HL-60 (cell line): ENCODE data around the gene ETFA.
"Not testable (repeated sequence)": the region's sequence is repeated elsewhere in the genome, so short reads cannot be mapped to it uniquely, and the experiment has no call there.

Experiments used
- DNase-seq, 2 experiments: peaks; one replicate each; pipeline ENCODE4 v3.0.0-alpha.2; 2010 to 2020; ENCODE audit warnings: low read depth in 1 of 2, low spot score in 1 of 2
- H3K27ac ChIP-seq: fragments of 250-450 bp; sonication (Bioruptor Pico); replicated peaks from 2 replicates; pipeline ENCODE4 v1.5.1; 2020; ENCODE audit warnings: mild to moderate bottlenecking, moderate library complexity
- H3K27me3 ChIP-seq: fragments of 250-450 bp; sonication (Bioruptor Pico); 2 replicates; pipeline ENCODE4 v1.5.1; 2021; ENCODE audit warnings: mild to moderate bottlenecking, moderate library complexity; ENCODE audit not compliant: insufficient read depth, poor library complexity, severe bottlenecking
- H3K4me3 ChIP-seq: replicated peaks from 2 replicates; pipeline ENCODE4 v1.5.1; 2011; ENCODE audit warnings: mild to moderate bottlenecking, control low read depth, low read length; ENCODE audit not compliant: insufficient read depth
- GABPA ChIP-seq: IDR thresholded peaks from 2 replicates; pipeline ENCODE4 v1.6.1; 2012; ENCODE audit warnings: low read depth
- POLR2AphosphoS5 ChIP-seq: IDR thresholded peaks from 2 replicates; pipeline ENCODE4 v1.6.1; 2012; ENCODE audit warnings: low read depth
- SPI1 ChIP-seq: IDR thresholded peaks from 2 replicates; pipeline ENCODE4 v1.6.1; 2012; ENCODE audit warnings: low read depth, mild to moderate bottlenecking, borderline replicate concordance
- TF ChIP-seq, protein P1 (sequence below): IDR thresholded peaks from 2 replicates; pipeline ENCODE4 v1.6.1; 2012; ENCODE audit warnings: low read depth; ENCODE audit not compliant: insufficient replicate concordance
- TF ChIP-seq, protein P2 (sequence below): IDR thresholded peaks from one replicate; pipeline ENCODE4 v1.5.1; 2011; ENCODE audit warnings: low read length, control low read depth, inconsistent platforms; ENCODE audit not compliant: insufficient read depth

The ETFA gene

DNA sequence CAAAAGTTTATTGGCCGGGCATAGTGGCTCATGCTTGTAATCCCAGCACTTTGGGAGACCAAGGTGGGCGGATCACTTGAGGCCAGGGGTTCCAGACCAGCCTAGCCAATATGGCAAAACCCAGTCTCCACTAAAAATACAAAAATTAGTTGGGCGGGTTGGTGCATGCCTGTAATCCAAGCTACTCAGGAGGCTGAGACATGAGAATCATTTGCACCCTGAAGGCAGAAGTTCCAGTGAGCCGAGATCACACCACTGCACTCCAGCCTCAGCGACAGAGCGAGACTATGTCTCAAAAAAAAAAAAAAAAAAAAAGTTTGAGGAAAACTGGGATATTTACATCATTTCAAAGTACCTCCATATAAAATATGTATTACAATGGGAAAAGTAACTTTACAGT, 40.4 kb downstream of the ETFA start:
- no peak overlapping the region for H3K4me3 ChIP-seq
- TF ChIP-seq GABPA (no peak), SPI1 (no peak), POLR2AphosphoS5 (no peak)
- TF ChIP-seq, protein P1, sequence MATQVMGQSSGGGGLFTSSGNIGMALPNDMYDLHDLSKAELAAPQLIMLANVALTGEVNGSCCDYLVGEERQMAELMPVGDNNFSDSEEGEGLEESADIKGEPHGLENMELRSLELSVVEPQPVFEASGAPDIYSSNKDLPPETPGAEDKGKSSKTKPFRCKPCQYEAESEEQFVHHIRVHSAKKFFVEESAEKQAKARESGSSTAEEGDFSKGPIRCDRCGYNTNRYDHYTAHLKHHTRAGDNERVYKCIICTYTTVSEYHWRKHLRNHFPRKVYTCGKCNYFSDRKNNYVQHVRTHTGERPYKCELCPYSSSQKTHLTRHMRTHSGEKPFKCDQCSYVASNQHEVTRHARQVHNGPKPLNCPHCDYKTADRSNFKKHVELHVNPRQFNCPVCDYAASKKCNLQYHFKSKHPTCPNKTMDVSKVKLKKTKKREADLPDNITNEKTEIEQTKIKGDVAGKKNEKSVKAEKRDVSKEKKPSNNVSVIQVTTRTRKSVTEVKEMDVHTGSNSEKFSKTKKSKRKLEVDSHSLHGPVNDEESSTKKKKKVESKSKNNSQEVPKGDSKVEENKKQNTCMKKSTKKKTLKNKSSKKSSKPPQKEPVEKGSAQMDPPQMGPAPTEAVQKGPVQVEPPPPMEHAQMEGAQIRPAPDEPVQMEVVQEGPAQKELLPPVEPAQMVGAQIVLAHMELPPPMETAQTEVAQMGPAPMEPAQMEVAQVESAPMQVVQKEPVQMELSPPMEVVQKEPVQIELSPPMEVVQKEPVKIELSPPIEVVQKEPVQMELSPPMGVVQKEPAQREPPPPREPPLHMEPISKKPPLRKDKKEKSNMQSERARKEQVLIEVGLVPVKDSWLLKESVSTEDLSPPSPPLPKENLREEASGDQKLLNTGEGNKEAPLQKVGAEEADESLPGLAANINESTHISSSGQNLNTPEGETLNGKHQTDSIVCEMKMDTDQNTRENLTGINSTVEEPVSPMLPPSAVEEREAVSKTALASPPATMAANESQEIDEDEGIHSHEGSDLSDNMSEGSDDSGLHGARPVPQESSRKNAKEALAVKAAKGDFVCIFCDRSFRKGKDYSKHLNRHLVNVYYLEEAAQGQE = no peak
- TF ChIP-seq, protein P2, sequence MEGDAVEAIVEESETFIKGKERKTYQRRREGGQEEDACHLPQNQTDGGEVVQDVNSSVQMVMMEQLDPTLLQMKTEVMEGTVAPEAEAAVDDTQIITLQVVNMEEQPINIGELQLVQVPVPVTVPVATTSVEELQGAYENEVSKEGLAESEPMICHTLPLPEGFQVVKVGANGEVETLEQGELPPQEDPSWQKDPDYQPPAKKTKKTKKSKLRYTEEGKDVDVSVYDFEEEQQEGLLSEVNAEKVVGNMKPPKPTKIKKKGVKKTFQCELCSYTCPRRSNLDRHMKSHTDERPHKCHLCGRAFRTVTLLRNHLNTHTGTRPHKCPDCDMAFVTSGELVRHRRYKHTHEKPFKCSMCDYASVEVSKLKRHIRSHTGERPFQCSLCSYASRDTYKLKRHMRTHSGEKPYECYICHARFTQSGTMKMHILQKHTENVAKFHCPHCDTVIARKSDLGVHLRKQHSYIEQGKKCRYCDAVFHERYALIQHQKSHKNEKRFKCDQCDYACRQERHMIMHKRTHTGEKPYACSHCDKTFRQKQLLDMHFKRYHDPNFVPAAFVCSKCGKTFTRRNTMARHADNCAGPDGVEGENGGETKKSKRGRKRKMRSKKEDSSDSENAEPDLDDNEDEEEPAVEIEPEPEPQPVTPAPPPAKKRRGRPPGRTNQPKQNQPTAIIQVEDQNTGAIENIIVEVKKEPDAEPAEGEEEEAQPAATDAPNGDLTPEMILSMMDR = no peak
- no peak for DNase-seq
- no peak overlapping the region for H3K27ac ChIP-seq
- H3K27me3 ChIP-seq = no peaks in the 10 kb centered on the region

DNA sequence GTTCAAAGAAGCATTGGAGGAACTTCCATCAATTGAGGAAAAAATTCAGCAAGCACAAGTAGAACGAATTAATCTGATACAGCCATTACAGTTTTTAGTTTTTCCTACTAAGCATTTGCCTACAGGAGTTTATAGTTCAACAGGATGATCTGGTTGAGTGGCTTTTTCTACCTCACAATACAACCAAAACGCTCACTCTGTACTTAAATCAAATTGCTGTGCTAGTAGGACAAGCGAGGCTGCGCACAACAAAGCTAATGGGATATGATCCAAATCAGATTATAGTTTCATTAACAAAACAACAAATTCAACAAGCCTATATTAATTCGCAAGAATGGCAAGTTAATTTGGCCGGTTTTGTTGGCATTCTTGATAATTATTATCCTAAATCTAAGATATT, 44.2 kb downstream of the ETFA start:
- Histone ChIP-seq H3K27ac (no peak overlapping the region), H3K27me3 (no peaks in the 10 kb centered on the region), H3K4me3 (no peak overlapping the region)
- DNase-seq = no peak
- TF ChIP-seq, protein P1 = no peak
- TF ChIP-seq, protein P2 = no peak
- TF ChIP-seq GABPA = no peak
- TF ChIP-seq SPI1 = no peak
- no peak for TF ChIP-seq POLR2AphosphoS5

DNA sequence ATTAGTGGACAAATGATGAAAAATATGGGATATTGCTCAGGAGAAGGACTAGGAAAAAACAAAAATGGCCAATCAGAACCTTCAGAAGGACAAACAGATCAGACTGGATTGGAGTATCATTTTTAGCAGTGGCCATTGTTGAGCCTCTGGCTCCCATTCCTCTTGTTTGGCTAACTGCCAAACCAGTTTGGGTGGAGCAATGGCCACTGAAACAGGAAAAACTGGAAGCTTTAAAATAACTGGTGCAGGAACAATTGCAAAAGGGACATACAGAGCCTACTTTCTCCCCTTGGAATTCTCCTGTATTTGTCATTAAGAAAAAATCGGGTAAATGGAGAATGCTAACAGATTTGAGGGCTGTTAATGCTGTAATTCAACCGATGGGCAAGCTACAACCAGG, 45.5 kb downstream of the ETFA start:
- not testable (repeated sequence) for DNase-seq, H3K27ac ChIP-seq, H3K4me3 ChIP-seq, H3K27me3 ChIP-seq

DNA sequence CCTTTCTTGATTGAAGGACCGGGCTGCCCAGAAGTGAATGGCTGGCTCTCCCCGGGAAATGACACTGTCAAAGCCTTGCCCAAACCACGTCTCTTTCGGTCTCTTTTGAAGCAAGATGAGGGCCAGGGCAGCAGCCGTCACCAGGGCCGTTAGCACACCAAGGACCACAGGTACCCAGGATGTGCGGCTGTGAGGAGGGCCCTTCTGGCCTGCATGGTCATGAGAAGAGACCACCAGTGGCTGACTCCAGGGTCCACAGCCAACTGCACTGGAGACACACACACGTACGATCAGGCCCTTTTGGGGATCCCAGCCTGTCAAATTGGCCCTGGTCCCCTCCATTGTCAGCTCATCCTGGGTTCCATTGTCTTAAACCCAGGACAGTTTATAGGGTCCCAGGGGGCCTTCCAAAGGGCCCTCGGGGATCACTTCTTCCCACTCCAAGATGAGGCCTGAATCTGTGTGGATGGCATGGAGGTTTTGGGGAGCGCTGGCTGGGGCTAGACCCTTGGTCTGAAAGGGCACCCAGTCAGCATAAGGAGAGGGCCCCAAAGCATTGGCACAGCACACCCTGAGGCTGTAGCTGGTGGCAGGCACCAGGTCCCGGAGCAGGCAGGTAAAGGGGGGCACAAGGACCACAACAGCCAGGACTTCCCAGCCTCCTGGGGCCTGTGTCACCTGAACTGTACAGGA, 50.9 kb downstream of the ETFA start:
- Histone ChIP-seq H3K27me3 (no peaks in the 10 kb centered on the region), H3K27ac (no peak overlapping the region), H3K4me3 (no peak overlapping the region)
- DNase-seq = no peak
- TF ChIP-seq POLR2AphosphoS5 (no peak), SPI1 (no peak), GABPA (no peak)
- TF ChIP-seq, protein P1 = no peak
- TF ChIP-seq, protein P2 = no peak
